Panc1 (cell line): Measurements from ENCODE around the gene FYTTD1.

Experiments
- CTCF ChIP-seq: fragments of 450-650 bp; IDR thresholded peaks from 2 replicates; pipeline ENCODE4 v1.5.1; 2017; ENCODE audit warnings: mild to moderate bottlenecking
- POLR2AphosphoS5 ChIP-seq: IDR thresholded peaks from 2 replicates; pipeline ENCODE4 v1.6.1; 2012; ENCODE audit warnings: mild to moderate bottlenecking, low read depth, low read length, moderate library complexity
- REST ChIP-seq, 2 experiments: IDR thresholded peaks; 2 replicates each; pipeline ENCODE4 v1.6.1; 2011 to 2012; ENCODE audit warnings: low read depth in 2 of 2, control low read depth in 1 of 2, low read length in 1 of 2, mild to moderate bottlenecking in 1 of 2, moderate library complexity in 1 of 2; ENCODE audit not compliant: insufficient read depth in 1 of 2
- SIN3A ChIP-seq: IDR thresholded peaks from 2 replicates; pipeline ENCODE4 v1.6.1; 2012; ENCODE audit warnings: low read depth, mild to moderate bottlenecking, low read length, moderate library complexity, borderline replicate concordance; ENCODE audit not compliant: insufficient read depth

- no peak for TF ChIP-seq CTCF
- TF ChIP-seq REST (IDR thresholded peaks at IDR 0.05; ENCODE audit: insufficient read depth in 1 of 2, low read depth in 2 of 2, low read length in 1 of 2): no peak
- no peak for TF ChIP-seq SIN3A
- no peak for TF ChIP-seq POLR2AphosphoS5
These were observed 71.1 kb downstream of the FYTTD1 start for GRCh38 chr3:197820550-197821335.
